Measurements from ENCODE around the gene SLC13A2.
"Not testable (repeated sequence)": the region's sequence is repeated elsewhere in the genome, so short reads cannot be mapped to it uniquely, and the experiment has no call there.

The SLC13A2 gene

DNA sequence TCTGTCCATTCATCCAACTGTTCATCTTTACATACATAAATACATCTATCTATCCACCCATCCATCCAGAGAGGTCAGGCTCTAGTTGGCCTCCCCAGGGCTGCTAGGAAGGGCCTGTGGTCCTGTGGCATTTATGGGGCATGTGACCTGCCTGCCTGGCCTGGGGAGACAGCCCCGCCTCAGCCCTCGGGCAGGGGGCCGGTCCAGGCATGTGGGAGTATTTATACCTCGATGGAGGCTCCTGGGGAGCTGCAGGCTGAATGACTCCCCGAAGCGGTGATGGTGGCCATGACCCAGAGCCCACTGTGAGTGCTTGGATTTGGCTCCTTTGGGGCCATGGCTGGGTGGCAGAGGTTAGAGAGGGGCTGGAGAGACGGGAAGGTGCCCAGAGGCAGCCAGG is 40.0 kb downstream of the SLC13A2 start:
- no peak overlapping the region for H3K4me3 ChIP-seq (ENCODE audit: low read depth, low read length)

DNA sequence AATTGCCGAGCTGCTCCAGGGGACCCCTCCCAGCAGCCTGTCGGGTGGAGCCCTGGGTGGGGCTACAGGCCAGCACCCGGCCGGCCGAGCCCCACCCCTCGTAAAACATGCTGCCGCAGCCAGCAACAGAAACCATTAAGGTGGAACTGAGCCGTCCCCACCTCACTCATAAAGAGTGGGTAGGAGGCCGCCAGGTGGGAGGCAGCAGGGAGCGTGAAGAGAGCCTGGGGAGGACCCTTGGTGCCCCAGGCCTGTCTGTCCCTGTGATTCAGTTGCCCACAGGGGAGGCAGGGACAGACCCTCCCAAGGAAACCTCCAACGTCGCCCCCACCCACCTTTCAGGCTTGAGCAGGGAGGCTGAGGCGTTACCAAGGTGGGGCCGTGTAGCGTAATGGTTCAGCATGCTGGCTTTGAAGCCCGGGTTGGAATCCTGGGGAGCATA is 41.1 kb downstream of the SLC13A2 start:
- no peak overlapping the region for H3K4me3 ChIP-seq (ENCODE audit: low read depth, low read length)

GRCh38 chr17:28515518-28515917 is 42.1 kb downstream of the SLC13A2 start:
- no peak overlapping the region for H3K4me3 ChIP-seq (ENCODE audit: low read depth, low read length)

GRCh38 chr17:28518132-28518531 is 44.7 kb downstream of the SLC13A2 start:
- no peak overlapping the region for H3K4me3 ChIP-seq (ENCODE audit: low read depth, low read length)

GRCh38 chr17:28518578-28518977 is 45.1 kb downstream of the SLC13A2 start:
- no peak overlapping the region for H3K4me3 ChIP-seq (ENCODE audit: low read depth, low read length)

DNA sequence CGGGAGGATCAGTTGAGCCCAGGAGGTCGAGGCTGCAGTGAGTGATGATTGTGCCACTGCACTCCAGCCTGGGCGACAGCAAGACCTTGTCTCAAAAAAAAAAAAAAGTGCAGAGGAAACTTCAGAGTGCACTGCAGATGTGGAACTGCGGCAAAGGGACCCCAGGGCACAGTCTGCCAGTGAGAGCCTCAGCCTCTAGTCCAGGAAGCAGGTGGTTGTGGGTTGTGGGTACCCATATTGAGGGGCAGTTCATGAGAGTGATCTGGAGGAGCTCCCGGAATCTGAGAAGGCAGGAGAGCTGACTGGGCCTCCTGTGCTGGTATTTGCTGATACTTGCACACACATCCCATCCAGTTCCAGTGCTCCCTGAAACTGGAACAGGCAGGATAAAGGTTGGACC is 45.8 kb downstream of the SLC13A2 start:
- no peak overlapping the region for H3K4me3 ChIP-seq (ENCODE audit: low read depth, low read length)

GRCh38 chr17:28520687-28521086 is 47.2 kb downstream of the SLC13A2 start:
- H3K4me3 ChIP-seq (ENCODE audit: low read depth, low read length) = no peak overlapping the region

- no peak overlapping the region for H3K4me3 ChIP-seq (ENCODE audit: low read depth, low read length)
Observed at GRCh38 chr17:28521311-28522085, 48.1 kb downstream of the SLC13A2 start.

GRCh38 chr17:28522281-28522680 is 48.8 kb downstream of the SLC13A2 start:
- not testable (repeated sequence) for H3K4me3 ChIP-seq (ENCODE audit: low read depth, low read length)

DNA sequence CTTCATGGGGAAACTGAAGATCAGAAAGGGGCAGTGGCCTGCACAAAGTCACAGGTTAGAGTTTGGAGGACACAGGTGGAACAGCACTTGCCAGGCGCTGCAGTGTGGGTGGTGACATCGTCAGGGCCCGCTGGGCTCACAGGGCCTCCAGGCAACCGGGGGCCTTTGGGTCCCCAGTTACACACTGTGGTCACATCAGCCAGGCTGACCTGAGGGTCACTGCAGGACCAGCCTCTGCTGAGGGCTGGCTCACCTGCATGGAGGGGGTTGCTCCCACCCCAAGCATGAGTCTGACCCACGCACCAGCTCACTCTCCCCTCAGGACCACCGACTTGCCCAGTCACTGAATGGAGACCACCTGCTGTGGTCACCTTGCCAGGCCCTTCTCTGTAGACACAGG is 49.7 kb downstream of the SLC13A2 start:
- H3K4me3 ChIP-seq (ENCODE audit: low read depth, low read length) = no peak overlapping the region

DNA sequence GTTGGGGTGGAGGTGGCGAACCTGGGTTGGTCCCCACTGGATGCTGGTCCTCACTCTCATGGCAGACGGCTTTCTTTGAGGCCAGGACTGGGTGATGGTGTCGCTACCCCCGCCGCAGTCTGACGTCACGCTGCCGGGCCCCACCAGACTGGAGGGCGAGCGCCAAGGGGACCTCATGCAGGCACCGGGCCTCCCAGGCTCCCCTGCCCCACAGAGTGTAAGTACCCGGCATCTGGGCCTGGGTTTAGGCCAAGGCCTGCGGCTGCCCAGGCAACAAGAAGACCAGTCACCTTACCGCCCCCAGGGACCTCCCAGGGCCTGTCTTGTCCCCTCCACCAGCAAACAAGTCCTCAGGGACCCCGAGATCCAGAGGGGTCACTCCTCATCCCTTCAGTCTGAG is 50.4 kb downstream of the SLC13A2 start:
- no peak overlapping the region for H3K4me3 ChIP-seq (ENCODE audit: low read depth, low read length)

DNA sequence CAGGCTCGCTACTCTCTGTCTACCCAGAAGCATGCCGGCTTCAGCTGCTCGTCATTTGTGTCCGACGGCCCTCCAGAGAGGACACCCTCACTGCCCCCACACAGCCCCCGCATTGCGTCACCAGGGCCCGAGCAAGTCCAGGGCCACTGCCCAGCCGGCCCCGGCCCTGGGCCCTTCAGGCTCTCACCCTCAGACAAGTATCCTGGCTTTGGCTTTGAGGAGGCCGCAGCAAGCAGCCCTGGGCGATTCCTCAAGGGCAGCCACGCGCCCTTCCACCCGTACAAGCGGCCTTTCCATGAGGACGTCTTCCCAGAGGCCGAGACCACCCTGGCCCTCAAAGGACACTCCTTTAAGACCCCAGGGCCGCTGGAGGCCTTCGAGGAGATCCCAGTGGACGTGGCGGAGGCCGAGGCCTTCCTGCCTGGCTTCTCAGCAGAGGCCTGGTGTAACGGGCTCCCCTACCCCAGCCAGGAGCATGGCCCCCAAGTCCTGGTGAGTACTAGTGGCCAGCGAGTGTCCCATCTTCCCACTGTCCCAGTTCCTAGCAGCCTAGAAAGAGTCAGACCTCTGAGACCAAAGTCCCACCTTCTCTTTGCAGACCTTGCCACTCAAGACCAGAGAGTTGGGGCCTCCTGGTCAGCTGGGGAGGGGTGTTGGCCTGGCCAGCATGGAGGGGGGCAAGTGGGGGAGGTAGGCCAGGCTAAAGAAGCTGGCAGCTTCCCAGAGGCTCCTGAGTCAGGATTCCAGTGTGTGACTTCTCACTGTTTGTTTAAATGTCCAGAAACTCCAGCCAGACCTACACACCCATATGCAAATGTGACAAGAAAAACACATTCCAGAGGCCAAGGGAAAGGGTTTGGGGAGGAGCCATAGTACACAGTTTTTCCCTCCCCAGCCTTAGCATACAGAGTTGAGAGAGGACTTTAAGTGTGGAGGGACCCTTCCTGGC is 51.3 kb downstream of the SLC13A2 start:
- H3K4me3 ChIP-seq (ENCODE audit: low read depth, low read length) = no peak overlapping the region

DNA sequence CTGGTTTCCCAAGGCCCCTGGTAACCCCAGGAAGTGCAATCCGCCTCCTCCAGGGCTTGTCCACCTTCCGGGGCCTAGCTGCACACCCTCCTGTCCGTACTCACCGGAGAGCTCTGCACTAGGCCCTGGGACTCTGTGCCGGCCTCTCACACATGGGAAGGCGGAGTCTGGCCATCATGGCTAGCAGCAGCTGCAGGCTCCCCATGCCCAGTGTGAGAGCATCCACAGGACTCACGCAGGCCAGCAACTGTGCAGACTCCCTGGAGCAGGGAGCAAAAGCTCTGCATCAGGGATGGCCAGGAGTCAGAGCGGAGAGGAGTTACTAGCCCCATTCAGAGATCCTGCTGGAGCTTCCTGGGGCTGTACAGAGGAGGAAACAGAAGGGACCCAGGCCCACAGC is 52.9 kb downstream of the SLC13A2 start:
- no peak overlapping the region for H3K4me3 ChIP-seq (ENCODE audit: low read depth, low read length)

- H3K4me3 ChIP-seq (ENCODE audit: low read depth, low read length) = no peak overlapping the region
Observed at GRCh38 chr17:28527181-28527681, 53.8 kb downstream of the SLC13A2 start.

DNA sequence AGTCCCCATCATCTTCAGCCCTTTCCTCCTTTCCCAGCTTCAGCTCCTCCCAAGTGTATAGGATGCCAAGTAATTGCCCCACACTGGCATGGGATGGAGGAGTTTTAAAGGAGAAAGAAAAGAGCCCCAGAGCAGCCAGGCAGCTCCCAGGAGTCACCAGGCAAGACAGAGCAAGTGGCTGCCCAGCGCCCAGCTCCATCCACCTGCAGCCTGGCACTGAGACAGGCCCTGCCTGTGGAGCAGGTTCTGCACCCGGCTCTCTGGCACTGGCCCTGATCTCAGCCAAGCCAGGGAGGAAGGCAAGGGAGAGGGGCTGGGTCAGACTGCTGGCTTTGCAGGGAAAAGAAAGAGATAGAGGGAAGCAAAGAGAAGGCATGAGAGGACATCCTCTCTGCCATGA is 54.4 kb downstream of the SLC13A2 start:
- H3K4me3 ChIP-seq (ENCODE audit: low read depth, low read length) = no peak overlapping the region

DNA sequence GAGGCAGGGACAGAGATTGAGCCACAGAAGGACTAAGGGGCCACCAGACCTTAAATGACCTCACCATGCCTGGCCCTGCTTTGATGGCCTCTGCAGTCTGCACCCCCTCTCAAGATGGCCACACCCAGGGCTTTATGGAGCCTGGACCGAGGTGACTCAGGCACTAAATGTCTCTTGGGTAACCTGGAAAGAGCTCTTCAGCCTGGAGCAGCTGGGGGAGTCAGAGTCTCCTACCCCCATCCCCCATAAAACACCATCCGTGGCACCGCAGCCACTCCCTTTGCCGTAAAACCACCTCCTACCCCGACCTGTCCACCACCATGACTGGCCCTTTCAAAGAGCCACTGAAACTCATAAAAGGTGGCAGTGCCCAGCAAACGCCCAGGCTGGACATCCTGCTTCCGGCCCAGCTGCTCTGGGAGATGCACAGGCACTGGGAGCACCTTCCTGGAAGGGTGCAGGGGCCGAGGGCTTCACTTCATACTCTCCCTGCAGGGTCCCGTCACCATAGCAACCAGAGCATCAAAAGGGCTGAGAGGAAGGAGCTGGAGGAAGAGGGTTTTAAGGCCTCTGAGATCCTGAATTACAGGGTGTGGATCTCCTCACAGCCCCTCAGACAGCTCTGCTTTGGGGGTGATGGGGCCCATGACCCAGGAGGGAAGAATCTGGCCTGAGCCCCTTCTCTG is 55.0 kb downstream of the SLC13A2 start:
- no peak overlapping the region for H3K4me3 ChIP-seq (ENCODE audit: low read depth, low read length)

GRCh38 chr17:28529013-28529400 is 55.6 kb downstream of the SLC13A2 start:
- H3K4me3 ChIP-seq (ENCODE audit: low read depth, low read length) = no peak overlapping the region

GRCh38 chr17:28530250-28530649 is 56.8 kb downstream of the SLC13A2 start:
- H3K4me3 ChIP-seq (ENCODE audit: low read depth, low read length) = no peak overlapping the region

- no peak overlapping the region for H3K4me3 ChIP-seq (ENCODE audit: low read depth, low read length)
Observed at GRCh38 chr17:28530926-28531325, 57.5 kb downstream of the SLC13A2 start.

DNA sequence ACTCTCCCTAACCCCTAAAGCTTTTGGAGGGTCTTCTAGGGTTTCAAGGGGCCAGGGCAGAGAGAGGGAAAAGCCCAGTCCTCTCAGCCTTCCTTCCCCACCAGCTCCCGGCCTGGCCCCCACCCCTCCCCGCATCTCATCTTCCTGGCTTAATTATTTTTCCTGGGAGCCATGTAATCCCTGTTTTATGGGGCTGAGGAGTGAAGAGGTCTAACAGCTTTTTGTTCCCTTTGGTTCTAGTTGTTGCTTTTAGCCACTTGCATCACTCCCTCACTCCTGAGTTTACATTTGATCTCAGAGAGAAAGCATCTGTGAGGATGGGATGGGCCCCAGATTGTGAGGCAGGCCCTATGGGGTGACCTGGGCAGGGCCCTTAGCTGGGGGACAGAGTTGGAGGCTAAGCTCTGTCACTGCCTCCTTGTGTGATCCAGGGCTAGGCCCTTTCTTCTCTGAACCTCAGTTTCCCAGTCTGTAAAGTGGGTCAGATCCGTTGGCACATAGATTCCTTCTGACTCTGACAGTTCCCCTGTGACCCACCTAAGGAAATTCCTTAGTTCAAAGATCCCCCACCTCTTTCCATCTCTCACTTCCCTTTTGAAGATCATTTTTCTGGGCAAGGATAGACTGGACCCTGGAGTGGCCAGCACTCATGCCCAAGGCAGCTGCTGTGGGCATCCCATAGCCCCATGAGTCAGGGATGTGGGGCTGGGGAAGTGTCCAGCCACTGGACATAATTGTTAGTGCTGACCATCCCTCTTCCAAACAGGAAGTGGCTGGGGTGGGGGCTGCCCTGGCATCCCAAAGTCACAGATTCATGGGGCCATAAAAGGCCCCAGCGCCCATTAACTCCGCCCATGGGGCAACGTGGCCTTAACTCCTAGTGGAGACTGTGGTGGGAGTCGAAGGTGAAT is 58.9 kb downstream of the SLC13A2 start:
- no peak overlapping the region for H3K4me3 ChIP-seq (ENCODE audit: low read depth, low read length)

Data from iPS-11a (cell line).